Measurements from ENCODE around the gene ITGA2. TPM values are rescaled to one million over a fixed set of nuclear protein-coding genes. Genes with fewer than 3 reads are reported as not detected.

Gene ITGA2
- polyA plus RNA-seq, 4 donors: 24.6 to 32.3 (median 29.4) TPM

- no peak for DNase-seq (ENCODE audit: low read depth in 4 of 4, low spot score in 3 of 4)
These were observed 56.1 kb downstream of the ITGA2 start for GRCh38 chr5:53045263-53045662.

GRCh38 chr5:53048248-53048647, 59.1 kb downstream of the ITGA2 start:
- no peak for DNase-seq (ENCODE audit: low read depth in 4 of 4, low spot score in 3 of 4)

- DNase-seq (ENCODE audit: low read depth in 4 of 4, low spot score in 3 of 4): no peak
These were observed 63.3 kb downstream of the ITGA2 start for GRCh38 chr5:53052499-53052898.

- DNase-seq (ENCODE audit: low read depth in 4 of 4, low spot score in 3 of 4): no peak
These were observed 64.2 kb downstream of the ITGA2 start for GRCh38 chr5:53053364-53053763.

GRCh38 chr5:53055365-53055764, 66.2 kb downstream of the ITGA2 start:
- no peak for DNase-seq (ENCODE audit: low read depth in 4 of 4, low spot score in 3 of 4)

GRCh38 chr5:53059281-53059680, 70.1 kb downstream of the ITGA2 start:
- no peak for DNase-seq (ENCODE audit: low read depth in 4 of 4, low spot score in 3 of 4)

- DNase-seq (ENCODE audit: low read depth in 4 of 4, low spot score in 3 of 4): no peak
These were observed 74.0 kb downstream of the ITGA2 start for GRCh38 chr5:53063176-53063575.

- no peak for DNase-seq (ENCODE audit: low read depth in 4 of 4, low spot score in 3 of 4)
These were observed 74.6 kb downstream of the ITGA2 start for GRCh38 chr5:53063791-53064190.

- DNase-seq (ENCODE audit: low read depth in 4 of 4, low spot score in 3 of 4): no peak
These were observed 76.9 kb downstream of the ITGA2 start for GRCh38 chr5:53066088-53066487.

- no peak for DNase-seq (ENCODE audit: low read depth in 4 of 4, low spot score in 3 of 4)
These were observed 78.5 kb downstream of the ITGA2 start for GRCh38 chr5:53067641-53068040.

GRCh38 chr5:53068291-53068836, 79.2 kb downstream of the ITGA2 start:
- DNase-seq (ENCODE audit: low read depth in 4 of 4, low spot score in 3 of 4): no peak

GRCh38 chr5:53069626-53070025, 80.5 kb downstream of the ITGA2 start:
- DNase-seq (ENCODE audit: low read depth in 4 of 4, low spot score in 3 of 4): no peak

GRCh38 chr5:53071298-53071697, 82.1 kb downstream of the ITGA2 start:
- no peak for DNase-seq (ENCODE audit: low read depth in 4 of 4, low spot score in 3 of 4)

- DNase-seq (ENCODE audit: low read depth in 4 of 4, low spot score in 3 of 4): no peak
These were observed 82.6 kb downstream of the ITGA2 start for GRCh38 chr5:53071738-53072137.

GRCh38 chr5:53073348-53073747, 84.2 kb downstream of the ITGA2 start:
- DNase-seq (ENCODE audit: low read depth in 4 of 4, low spot score in 3 of 4): no peak

- no peak for DNase-seq (ENCODE audit: low read depth in 4 of 4, low spot score in 3 of 4)
These were observed 86.9 kb downstream of the ITGA2 start for GRCh38 chr5:53076014-53076583.

GRCh38 chr5:53080271-53080670, 91.1 kb downstream of the ITGA2 start:
- DNase-seq (ENCODE audit: low read depth in 4 of 4, low spot score in 3 of 4): no peak

- no peak for DNase-seq (ENCODE audit: low read depth in 4 of 4, low spot score in 3 of 4)
These were observed 94.8 kb downstream of the ITGA2 start for GRCh38 chr5:53083927-53084326.

GRCh38 chr5:53084546-53085255, 95.5 kb downstream of the ITGA2 start:
- DNase-seq (ENCODE audit: low read depth in 4 of 4, low spot score in 3 of 4): no peak

GRCh38 chr5:53087171-53087570, 98.0 kb downstream of the ITGA2 start:
- no peak for DNase-seq (ENCODE audit: low read depth in 4 of 4, low spot score in 3 of 4)

- no peak for DNase-seq (ENCODE audit: low read depth in 4 of 4, low spot score in 3 of 4)
These were observed 98.5 kb downstream of the ITGA2 start for GRCh38 chr5:53087621-53088121.

- DNase-seq (ENCODE audit: low read depth in 4 of 4, low spot score in 3 of 4): no peak
These were observed 100.4 kb downstream of the ITGA2 start for GRCh38 chr5:53089481-53089991.
